Suppressor macrophage treated with lipopolysaccharide for 1 hour (primary cell): ENCODE results near the gene OR10A6.

Experiments used
- DNase-seq, 3 donors: peaks; one replicate each; pipeline ENCODE4 v3.0.0-alpha.2; 2020 to 2022

Gene OR10A6

DNA sequence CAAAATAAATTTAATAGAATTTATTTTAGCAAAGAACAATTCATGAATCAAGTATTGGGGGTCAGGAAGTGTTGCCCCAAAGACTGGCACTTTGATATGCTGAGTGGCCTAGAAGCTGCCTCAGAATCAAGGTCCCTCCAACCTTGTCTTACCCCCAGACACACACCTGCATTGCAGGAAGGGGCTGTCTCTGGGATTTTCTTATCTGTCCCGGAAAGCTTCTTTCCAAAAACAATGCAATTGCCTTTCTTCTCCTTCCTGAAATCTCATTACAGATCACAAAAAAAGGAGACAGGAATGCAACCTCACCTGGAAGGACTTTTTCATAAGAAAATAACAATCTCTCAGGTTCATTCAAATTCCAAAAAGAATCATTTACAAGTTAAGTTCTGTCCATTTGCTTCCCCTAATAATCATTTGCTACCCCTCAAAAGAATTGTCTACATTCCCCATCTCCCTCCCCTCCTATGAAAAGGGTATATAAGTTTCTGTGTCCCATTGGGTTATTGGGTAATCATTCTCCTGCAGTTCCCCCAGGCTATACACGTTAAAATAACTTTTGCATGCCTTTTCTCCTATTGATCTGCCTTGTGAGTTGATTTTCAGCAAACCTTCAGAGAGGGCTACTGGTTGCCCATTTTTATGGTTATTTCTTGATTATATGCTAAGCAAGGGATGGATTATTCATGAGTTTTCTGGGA, 21.3 kb downstream of the OR10A6 start:
- no peak for DNase-seq

- no peak for DNase-seq
Measured at GRCh38 chr11:7907121-7907520, 23.9 kb downstream of the OR10A6 start.

DNA sequence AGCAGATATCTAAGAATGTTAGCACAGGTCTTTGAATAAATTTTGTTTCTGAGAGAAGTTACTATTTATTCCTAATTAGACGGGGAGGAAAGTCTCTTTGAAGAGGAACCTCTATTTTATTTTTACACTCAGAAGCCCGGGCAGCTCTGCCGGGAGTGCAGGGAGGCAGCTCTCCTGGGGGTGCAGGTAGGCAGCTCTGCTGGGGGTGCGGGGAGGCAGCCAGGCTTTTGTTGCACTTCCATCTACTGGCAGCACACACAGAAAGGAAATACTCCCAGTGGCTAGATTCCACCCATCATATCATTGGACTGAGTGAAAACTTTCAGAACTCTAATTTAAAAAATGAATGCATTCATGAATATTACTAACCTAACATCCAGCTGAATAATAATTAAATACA, 24.6 kb downstream of the OR10A6 start:
- DNase-seq: no peak

- no peak for DNase-seq
Measured at GRCh38 chr11:7905961-7906429, 25.1 kb downstream of the OR10A6 start.

- no peak for DNase-seq
Measured at GRCh38 chr11:7905549-7905948, 25.5 kb downstream of the OR10A6 start.

DNA sequence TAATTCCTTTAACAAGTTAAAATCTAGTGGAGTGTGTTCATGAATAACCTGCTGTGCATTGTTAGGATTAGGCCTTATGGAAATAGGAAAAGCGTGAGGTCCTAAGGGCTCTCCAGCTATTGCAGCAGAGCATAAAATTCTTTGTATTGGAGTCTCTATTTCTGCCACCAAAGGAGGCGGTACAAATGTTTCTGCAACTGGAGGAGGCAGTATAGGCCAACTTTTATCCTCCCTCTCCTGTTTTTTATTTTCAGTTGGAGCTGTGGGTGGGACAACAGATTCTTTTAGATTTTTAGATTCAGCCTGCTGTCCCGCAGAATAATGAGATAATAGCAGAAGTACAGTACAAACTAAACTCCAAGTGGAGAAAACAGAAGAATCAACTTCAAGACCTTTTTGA, 26.2 kb downstream of the OR10A6 start:
- DNase-seq: no peak

DNA sequence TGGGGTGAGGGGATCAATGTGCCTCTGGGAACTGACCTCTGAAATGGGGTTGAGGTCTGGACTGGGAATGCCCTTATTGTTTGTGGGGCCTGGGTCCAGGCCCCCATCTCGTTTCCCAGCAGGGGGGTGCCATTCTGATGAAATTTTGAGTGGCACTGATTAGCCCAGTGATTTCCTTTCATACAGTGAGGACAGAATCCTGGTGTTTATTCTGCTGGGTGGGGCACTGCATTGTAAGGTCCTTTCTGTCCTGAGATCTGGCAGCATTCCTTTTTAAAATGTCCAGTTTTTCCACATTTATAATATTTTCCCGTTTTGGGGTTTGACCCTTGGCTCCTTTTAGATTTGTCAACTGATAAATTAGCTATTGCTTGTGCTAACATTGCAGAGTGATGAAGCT, 27.1 kb downstream of the OR10A6 start:
- DNase-seq: no peak

- DNase-seq: no peak
Measured at GRCh38 chr11:7901319-7901854, 29.7 kb downstream of the OR10A6 start.

- no peak for DNase-seq
Measured at GRCh38 chr11:7900686-7901085, 30.4 kb downstream of the OR10A6 start.

DNA sequence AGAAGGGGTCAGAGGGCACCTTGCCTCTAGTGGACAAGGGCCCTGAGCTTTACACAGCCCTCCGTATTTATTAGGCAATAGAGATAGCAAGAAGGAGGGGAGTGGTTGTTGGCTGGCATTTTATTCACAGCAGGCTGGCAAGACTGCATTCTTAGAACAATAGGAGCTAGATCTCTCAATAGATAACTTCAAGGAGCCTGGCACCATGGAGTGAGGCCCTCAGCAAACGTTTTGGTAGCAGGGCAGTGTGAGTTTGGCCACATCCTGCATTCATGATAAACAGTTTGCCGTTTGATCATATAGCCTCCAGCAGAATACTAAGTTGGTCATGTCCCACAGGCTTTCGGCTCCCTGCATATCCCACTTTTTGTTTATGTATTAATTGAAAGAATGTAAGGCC, 31.6 kb downstream of the OR10A6 start:
- DNase-seq: no peak

DNA sequence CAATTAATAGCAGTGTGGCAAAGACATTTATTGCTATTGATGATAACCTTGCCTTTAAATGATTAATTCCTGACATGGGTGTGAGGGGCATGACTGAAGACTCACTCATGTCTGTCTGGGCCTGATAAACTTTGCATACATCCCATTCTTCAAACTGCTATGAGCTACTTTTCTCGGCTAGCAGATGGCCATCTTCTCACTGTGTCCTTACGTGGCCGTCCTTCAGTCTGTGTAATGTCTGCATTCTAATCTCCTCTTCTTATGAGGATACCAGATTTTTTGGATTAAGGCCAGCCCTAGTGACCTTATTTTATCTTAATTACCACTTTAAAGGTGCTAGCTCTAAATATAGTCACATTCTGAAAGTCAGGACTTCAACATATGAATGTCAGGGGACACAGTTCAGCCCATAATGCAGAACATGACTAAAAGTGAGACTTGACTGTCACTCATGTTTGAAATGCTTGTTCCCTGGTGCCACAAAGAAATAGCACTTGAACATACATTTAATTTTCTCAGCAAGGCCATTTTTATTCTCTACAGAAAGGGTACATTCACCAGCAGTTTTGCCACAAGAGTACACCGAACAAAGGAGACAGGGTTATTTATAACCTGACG, 32.3 kb downstream of the OR10A6 start:
- DNase-seq: no peak

GRCh38 chr11:7896009-7896785, 34.9 kb downstream of the OR10A6 start:
- no peak for DNase-seq

DNA sequence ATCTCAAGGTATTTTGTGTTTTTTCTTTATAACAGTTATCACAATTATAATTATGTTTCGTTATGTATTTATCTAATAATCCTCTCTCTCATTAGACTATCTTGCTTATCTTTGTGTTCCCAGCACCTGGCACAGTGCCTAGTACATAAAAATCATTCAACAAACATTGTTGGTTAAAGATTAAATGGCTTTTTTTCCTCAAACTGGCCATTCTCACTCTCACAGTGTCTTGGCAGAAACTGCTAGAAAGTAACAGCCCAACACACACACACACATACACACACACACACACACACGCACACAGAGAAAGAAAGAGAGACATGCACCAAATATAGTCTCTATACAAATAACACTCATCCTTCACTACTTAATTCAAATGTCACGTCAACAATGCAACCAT, 36.8 kb downstream of the OR10A6 start:
- DNase-seq: no peak

DNA sequence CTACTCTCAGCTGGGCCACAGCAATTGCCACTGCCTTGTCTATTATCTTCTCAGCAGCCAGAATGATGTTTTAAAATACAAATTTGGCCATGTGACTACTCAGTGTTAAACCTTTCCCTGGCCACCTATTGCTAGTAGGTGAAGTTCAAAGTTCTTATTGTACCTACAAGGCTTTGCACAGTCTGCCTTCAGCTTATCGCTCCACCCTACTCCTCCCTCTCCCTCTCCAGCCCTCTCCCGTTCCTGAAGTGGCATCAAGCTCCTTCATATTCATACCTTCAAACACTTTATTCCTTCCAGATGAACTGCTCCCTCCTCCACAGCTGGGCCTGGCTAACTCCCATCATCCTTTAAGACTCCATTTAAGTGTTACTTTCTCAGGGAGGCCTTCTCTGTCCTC, 37.3 kb downstream of the OR10A6 start:
- DNase-seq: no peak

DNA sequence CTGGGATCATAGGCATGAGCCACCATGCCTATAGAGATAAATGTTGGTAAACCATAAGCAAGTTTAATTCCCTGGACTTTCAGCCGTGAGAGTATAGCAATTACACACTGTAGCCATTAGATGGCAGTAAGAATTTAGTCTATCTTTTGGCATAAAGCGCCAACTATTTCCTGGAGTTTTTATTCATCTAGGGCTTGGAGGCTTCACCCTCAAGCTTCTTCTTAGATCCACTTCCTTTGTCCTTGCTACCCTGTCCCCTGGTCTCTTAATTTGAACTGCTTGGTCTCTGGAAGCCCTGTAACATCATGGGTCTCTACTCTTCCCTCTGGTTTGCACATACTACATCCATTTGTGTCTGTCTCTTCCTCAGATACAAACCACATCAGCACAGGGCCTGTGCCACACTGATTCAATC, 38.2 kb downstream of the OR10A6 start:
- peak; percentile 18 to 71 (median 65) for DNase-seq

DNA sequence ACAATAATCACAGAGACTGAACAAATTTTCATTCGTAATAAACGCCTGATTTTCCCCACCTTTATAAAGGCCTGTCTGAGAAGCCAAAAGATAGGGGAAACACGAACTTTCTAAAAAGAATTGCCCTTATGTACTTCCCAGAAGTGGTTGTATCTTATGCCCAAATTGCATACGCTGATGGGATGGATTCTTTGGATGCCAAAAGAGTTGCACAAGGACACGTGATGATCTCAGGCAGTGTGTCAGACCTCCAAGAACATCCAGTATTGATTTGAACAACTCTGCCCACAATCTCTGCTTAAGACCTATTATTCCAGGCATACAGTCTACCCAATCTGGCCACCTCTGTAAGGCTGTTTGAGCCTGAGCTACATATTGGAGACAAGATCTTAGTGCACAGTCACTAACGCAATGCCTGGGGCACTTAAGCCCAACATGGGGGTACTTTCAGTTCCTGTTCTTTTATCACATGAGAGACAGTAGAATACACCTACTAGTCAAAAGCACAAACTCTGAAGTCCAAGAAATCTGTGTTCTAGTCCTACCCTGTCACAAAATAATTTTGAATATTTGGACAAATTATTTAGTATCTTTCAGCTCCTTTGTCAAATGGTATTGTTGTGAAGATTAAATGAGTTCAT, 38.9 kb downstream of the OR10A6 start:
- DNase-seq: no peak

DNA sequence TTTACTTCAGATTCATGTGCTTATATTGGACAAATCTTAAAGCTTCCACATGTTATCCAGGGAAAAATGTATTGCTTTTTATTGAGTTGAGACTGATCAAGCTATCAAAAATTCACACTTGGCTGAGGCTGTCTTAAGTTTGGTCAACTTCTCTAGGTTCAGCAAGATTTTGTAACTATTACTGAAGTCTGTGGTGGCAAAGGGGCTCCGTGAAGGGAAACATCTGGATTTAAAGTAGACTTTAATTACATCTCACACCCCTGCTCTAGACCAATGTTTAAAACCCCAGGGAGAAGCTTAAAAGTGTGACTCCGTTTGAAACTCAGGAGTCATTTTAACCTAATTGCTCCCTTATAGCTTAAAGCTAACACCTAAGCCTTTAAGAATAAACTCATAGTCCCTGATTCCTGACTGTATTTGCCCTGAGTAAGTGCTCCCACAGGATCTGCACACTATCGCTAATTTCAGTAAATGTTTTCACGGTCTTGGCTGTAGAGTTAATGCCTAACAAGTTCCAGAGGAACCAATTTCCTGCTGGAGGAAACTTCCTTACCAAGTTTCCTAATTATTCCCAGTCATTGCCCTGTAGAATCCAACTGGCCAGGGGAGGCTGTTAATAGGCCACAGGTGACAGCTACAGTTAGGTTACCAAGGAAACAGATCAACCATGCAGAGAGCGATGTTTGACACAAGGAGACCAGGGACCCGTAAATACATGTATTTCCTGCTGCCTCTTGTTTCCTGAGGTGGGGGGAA, 40.5 kb downstream of the OR10A6 start:
- no peak for DNase-seq

DNA sequence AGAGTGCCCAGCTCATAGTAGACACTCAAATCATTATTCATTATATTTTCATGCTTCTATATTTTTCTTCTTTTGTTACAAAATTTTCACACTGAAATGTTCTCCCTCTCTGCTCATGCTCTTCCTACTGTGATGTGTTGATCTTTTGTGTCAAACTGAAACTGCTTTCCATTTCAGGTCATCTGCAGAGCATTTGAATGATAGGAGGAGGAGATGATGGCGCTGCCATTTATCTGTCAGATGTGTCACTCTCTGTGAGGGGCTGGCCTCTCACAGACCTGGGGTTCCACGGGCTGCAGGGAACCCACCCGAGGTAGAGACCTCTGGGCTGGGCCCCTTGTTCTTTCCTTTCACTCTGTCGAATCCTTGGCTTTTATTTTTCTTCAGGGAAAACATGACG, 41.1 kb downstream of the OR10A6 start:
- no peak for DNase-seq

DNA sequence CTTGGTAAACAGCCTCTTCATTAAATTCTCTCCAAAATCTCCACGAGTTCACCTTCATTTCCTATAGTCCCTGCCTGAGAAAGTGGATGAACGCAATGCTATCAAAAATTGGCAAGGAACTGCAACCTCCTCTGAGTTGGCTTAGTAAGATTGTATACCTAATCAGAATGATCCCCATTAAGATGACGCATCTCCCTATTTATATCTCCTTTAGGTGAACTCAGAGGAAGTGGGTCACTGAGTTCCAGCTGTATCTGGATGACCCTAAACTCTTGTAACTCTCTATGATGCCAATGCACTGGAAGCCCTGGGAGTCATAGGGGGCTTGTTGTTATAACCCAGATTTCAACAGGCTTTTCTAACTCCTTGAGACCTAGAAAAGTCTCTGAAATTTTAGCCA, 48.2 kb downstream of the OR10A6 start:
- DNase-seq: no peak
